GM12892 (cell line): ENCODE data around the gene TMEM51.

Experiments used
- POLR2A ChIP-seq: IDR thresholded peaks from 2 replicates; pipeline ENCODE4 v1.6.1; 2011; ENCODE audit warnings: low read depth, low read length, control low read depth
- POLR2AphosphoS5 ChIP-seq: IDR thresholded peaks from 2 replicates; pipeline ENCODE4 v1.6.1; 2011; ENCODE audit warnings: low read depth, low read length, control low read depth

DNA sequence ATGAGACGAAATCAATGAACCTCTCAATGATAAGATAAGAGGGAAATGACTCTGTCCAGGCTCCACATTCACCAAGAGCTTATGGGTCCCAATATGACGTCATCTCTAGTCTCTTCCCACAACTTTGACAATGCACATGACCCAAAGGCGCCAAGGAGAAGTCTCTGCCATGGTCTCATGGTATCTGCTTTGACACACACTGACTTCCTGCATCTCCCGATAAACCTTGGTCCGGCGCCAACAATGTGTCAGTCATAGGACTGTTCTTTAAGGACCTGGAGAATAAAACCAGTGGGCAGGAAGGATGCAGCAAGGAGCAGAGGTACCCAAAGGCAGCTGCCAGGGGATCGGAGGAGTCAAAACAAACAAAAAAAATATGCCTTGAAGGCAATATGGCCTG lies 46.9 kb upstream of the TMEM51 start:
- no peak for TF ChIP-seq POLR2AphosphoS5
- TF ChIP-seq POLR2A, result no peak
